Keratinocyte (primary cell): ENCODE data around the gene PTGR3. TPM values are rescaled to one million over a fixed set of nuclear protein-coding genes. Genes with fewer than 3 reads are reported as not detected.

Experiments
- DNase-seq: peaks from one replicate; pipeline ENCODE4 v3.0.0-alpha.2; 2011; ENCODE audit warnings: low read depth, missing footprints, low spot score
- FAIRE-seq: peaks from 2 replicates; lab custom pipeline; 2011; peaks lifted over from hg19 to GRCh38; lab: Jason Lieb, UNC
- H2AFZ ChIP-seq: 2 replicates; pipeline ENCODE4 v1.6.0; 2012; ENCODE audit warnings: low read length, control low read depth, inconsistent platforms; ENCODE audit not compliant: control insufficient read depth
- H3K27ac ChIP-seq: 2 replicates; pipeline ENCODE4 v1.5.1; 2011; ENCODE audit warnings: low read length; ENCODE audit not compliant: control insufficient read depth, insufficient read depth
- H3K27me3 ChIP-seq: 3 replicates; pipeline ENCODE4 v1.6.0; 2011; ENCODE audit warnings: low read length; ENCODE audit not compliant: control insufficient read depth, insufficient read depth; ENCODE audit errors: extremely low read depth
- H3K36me3 ChIP-seq, 2 experiments: 2 replicates in 1 of 2; 3 replicates in 1 of 2; pipeline ENCODE4 v1.5.1; 2011; ENCODE audit warnings: low read length in 2 of 2, mild to moderate bottlenecking in 1 of 2; ENCODE audit not compliant: control insufficient read depth in 2 of 2, insufficient read depth in 2 of 2; ENCODE audit errors: extremely low read depth in 1 of 2
- H3K4me1 ChIP-seq: 3 replicates; pipeline ENCODE4 v1.5.1; 2011; ENCODE audit warnings: low read length; ENCODE audit not compliant: control insufficient read depth, insufficient read depth; ENCODE audit errors: extremely low read depth
- H3K4me2 ChIP-seq: 3 replicates; pipeline ENCODE4 v1.6.0; 2011; ENCODE audit warnings: low read depth, low read length; ENCODE audit not compliant: control insufficient read depth, insufficient read depth; ENCODE audit errors: extremely low read depth
- H3K4me3 ChIP-seq, 3 experiments: fragments of 200-600 bp in 1 of 3; sonication (generic) in 1 of 3; 2 replicates in 2 of 3; 3 replicates in 1 of 3; pipeline ENCODE4 v1.5.1; 2011 to 2016; ENCODE audit warnings: low read length in 3 of 3, mild to moderate bottlenecking in 3 of 3, control low read depth in 2 of 3, inconsistent platforms in 1 of 3, low read depth in 1 of 3, mixed read lengths in 1 of 3, mixed run types in 1 of 3, moderate library complexity in 1 of 3; ENCODE audit not compliant: control insufficient read depth in 2 of 3, insufficient read depth in 2 of 3; ENCODE audit errors: extremely low read depth in 1 of 3
- H3K79me2 ChIP-seq: 2 replicates; pipeline ENCODE4 v1.6.0; 2012; ENCODE audit warnings: low read length; ENCODE audit not compliant: control insufficient read depth, insufficient read depth
- H3K9ac ChIP-seq: 3 replicates; pipeline ENCODE4 v1.6.0; 2011; ENCODE audit warnings: low read length; ENCODE audit not compliant: control insufficient read depth, insufficient read depth; ENCODE audit errors: extremely low read depth
- H3K9me1 ChIP-seq: 3 replicates; pipeline ENCODE4 v1.6.0; 2011; ENCODE audit warnings: low read length; ENCODE audit not compliant: control insufficient read depth, insufficient read depth; ENCODE audit errors: extremely low read depth
- H3K9me3 ChIP-seq: 2 replicates; pipeline ENCODE4 v1.5.1; 2012; ENCODE audit warnings: low read depth, low read length; ENCODE audit not compliant: control insufficient read depth
- H4K20me1 ChIP-seq: 3 replicates; pipeline ENCODE4 v1.6.0; 2011; ENCODE audit warnings: low read length; ENCODE audit not compliant: control insufficient read depth, insufficient read depth; ENCODE audit errors: extremely low read depth
- CTCF ChIP-seq, 3 experiments: IDR thresholded peaks in 1 of 3; conservative IDR thresholded peaks in 1 of 3; optimal IDR thresholded peaks in 1 of 3; 2 replicates in 2 of 3; 3 replicates in 1 of 3; pipeline versions ENCODE3 to v1.5.1; 2011; ENCODE audit warnings: low read length in 3 of 3, mild to moderate bottlenecking in 3 of 3, moderate library complexity in 2 of 3, control low read depth in 1 of 3, inconsistent platforms in 1 of 3; ENCODE audit not compliant: insufficient read depth in 2 of 3; ENCODE audit errors: extremely low read depth in 1 of 3
- EZH2 ChIP-seq: IDR thresholded peaks from one replicate; pipeline ENCODE4 v1.6.1; 2012; ENCODE audit warnings: inconsistent platforms, mild to moderate bottlenecking, low read length, moderate library complexity
- dilution Hi-C: fragments of 300-500 bp; cut with MboI; formaldehyde crosslinking; loops from one replicate; pipeline ENCODE4 v1.7.0; 2020; ENCODE audit warnings: low sequenced_read_pairs; ENCODE audit not compliant: extremely low pct_ligation_motif_present
- polyA plus RNA-seq, 5 experiments: library from polyadenylated mRNA; depleted of rRNA in 3 of 5; stranded (reverse) in 3 of 5; stranded (forward) in 1 of 5; unstranded in 1 of 5; fragments of >200 nt; gene quantifications; 1 replicate in 1 of 5; 2 replicates in 3 of 5; 3 replicates in 1 of 5; pipeline versions ENCODE4 v1.2.1 to v1.2.3, GENCODE V29; 2011 to 2012; ENCODE audit warnings: missing spikeins in 2 of 5, low read depth in 1 of 5, low replicate concordance in 1 of 5

Gene PTGR3
- polyA plus RNA-seq, 1 donor (not counting 4 experiments of a cell fraction or from before 2014, with no cell fraction given) = 25.2 TPM

DNA sequence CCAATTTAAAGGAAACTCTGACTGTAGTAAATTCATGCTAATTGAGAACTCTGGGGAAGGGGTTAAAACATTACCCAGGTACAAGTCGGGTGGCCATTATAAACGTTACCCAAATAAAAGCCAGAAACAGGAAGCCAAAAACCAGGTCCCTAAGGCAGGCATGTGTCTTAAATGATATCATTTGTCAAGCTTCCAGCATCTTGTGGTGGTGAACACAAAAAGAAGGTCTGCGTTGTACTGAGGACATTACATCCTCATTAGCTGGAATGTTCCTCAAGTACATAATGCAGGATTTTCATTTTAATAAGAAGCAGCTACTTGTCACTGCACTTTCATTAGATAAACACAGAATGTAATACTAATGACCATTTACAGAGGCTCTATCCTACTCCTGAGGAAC lies 10.9 kb downstream of the PTGR3 start:
- no peak for DNase-seq
- Histone ChIP-seq H4K20me1 (no peaks in the 10 kb centered on the region), H3K27ac (no peak overlapping the region), H3K9me3 (no peaks in the 10 kb centered on the region), H3K9me1 (no peaks in the 10 kb centered on the region), H3K4me2 (no peak overlapping the region), H3K79me2 (peaks cover 2% of the 10 kb centered on the region), H2AFZ (no peak overlapping the region), H3K4me3 (no peak overlapping the region), H3K4me1 (no peaks in the 10 kb centered on the region), H3K36me3 (peaks cover 2 to 7% of the 10 kb centered on the region in 2 experiments), H3K9ac (no peak overlapping the region), H3K27me3 (no peaks in the 10 kb centered on the region)
- TF ChIP-seq CTCF (optimal IDR thresholded peaks at IDR 0.05 in 1 of 3, IDR thresholded peaks at IDR 0.05 in 1 of 3, conservative IDR thresholded peaks at IDR 0.05 in 1 of 3; ENCODE audit: extremely low read depth in 1 of 3, insufficient read depth in 2 of 3, low read length in 3 of 3) = no peak
- TF ChIP-seq EZH2 = no peak
- peak; percentile 17 for FAIRE-seq
- dilution Hi-C loops = no loop called here

GRCh38 chr18:75192899-75193298 lies 16.0 kb downstream of the PTGR3 start:
- no peak overlapping the region for H3K4me3 ChIP-seq
- no peak overlapping the region for H2AFZ ChIP-seq
- no peak for DNase-seq
- H3K9ac ChIP-seq = no peak overlapping the region
- H3K27me3 ChIP-seq = no peaks in the 10 kb centered on the region
- H3K4me2 ChIP-seq = no peak overlapping the region
- dilution Hi-C loops = no loop called here
- no peaks in the 10 kb centered on the region for H3K9me1 ChIP-seq
- H3K79me2 ChIP-seq = no peaks in the 10 kb centered on the region
- no peaks in the 10 kb centered on the region for H3K9me3 ChIP-seq
- FAIRE-seq = no peak
- no peaks in the 10 kb centered on the region for H3K4me1 ChIP-seq
- no peaks in the 10 kb centered on the region for H3K36me3 ChIP-seq
- TF ChIP-seq CTCF (optimal IDR thresholded peaks at IDR 0.05 in 1 of 3, IDR thresholded peaks at IDR 0.05 in 1 of 3, conservative IDR thresholded peaks at IDR 0.05 in 1 of 3; ENCODE audit: extremely low read depth in 1 of 3, insufficient read depth in 2 of 3, low read length in 3 of 3) (no peak), EZH2 (no peak)
- H4K20me1 ChIP-seq = no peaks in the 10 kb centered on the region
- H3K27ac ChIP-seq = no peak overlapping the region
